SK-MEL-5 (cell line): Measurements from ENCODE around the gene KRT74. TPM values are rescaled to one million over a fixed set of nuclear protein-coding genes. Genes with fewer than 3 reads are reported as not detected.

Experiments
- DNase-seq: peaks from one replicate; pipeline ENCODE4 v3.0.0-alpha.2; 2016; ENCODE audit warnings: low read depth, low spot score
- in situ Hi-C: cut with HindIII; loops from 2 replicates; pipeline ENCODE4 v1.10.0; 2016; ENCODE audit warnings: low sequenced_read_pairs, high pct_unique_total_duplicates, low pct_unique_long_range_greater_than_20kb
- total RNA-seq: library from RNA; depleted of rRNA; stranded (reverse); fragments of >200 nt; shearing (Covaris generic); gene quantifications from 2 replicates; pipeline ENCODE4 v1.2.3, GENCODE V29; 2014; rRNA removed

Gene KRT74
- total RNA-seq, 1 experiment from 2014 or later, result not detected

DNA sequence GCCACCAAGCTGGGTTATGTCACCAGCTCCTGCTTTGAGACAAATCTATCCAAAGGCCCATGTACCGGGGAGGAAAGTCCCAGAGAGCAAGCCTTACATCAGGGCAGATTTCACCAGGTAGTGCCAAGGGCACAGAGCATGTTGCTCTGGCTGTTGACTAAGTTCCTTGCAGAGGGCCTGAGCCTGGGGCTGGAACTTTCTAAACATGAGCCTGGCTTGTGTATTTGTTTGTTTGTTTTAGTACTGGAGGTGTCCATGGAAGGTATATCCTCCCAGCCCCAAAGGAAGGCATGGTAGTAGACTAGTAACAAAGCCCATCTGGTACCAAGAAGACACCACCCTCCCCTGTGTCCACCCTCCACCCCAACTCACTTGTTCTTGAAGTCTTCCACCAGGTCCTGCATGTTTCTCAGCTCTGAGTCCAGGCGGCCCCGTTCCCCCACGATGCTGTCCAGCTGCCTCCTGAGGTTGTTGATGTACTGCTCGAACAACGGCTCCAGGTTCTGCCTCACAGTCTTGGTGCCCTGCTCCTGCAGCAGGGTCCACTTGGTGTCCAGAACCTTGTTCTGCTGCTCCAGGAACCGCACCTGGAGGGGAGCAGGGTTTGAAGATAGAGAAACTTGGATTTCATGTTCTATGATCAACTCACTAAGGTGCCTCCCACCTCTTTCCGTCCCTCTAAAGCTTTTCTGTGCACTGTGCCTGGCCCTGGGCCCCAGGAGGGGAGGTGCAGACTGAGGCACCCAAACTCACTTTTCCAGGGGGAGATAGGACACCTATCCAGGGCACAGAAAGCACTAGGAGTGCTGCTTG, 54.9 kb downstream of the KRT74 start:
- no peak for DNase-seq
- in situ Hi-C loops, result no loop called here

DNA sequence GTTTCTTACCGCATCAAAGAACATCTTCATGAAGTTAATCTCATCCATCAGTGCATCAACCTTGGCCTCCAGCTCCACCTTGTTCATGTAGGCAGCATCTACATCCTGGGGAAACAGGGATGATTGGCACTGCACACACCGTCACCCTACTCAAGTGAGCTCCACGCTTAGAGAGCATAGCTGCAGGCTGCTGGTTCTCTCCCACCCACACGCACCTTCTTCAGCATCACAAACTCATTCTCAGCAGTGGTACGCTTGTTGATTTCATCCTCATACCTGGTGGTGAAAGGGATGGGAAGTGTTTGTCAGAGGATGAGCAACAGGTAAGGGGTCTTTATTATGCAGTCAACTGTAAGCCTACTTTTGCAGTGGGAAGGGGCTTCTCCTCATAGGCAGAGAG, 55.8 kb downstream of the KRT74 start:
- in situ Hi-C loops, result no loop called here
- no peak for DNase-seq

DNA sequence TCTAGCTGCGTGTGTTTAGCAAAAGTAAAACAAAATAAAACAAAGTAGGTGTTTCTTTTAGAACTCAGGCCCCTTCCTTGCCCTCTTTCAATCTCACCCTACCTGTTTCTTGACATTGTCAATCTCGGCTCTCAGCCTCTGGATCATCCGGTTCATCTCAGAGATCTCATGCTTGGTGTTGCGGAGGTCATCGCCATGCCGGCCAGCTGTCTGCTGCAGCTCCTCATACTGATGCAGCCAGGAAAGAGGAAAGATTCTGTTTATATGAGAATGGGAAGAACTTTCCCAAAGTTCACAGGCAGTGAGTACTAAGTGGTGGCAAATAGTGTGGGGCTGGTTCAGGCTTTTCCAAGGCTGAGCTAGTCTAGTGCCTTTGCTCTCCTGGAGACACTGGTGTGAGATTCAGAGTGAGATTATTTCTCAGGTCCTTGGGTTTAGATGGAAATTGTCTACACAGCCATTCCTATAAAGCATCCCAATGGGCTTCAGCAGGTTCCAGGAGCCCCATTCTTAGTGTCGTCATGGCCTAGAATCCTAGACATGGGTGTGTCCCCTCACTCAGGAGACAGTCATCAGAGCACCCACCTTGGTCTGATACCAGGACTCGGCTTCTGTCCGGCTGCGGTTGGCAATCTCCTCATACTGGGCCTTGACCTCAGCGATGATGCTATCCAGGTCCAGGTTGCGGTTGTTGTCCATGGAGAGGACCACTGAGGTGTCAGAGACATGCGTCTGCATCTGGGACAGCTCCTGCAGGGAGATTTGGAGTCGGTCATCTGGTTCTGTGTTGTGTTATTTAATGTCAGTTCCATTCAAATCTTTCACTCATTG, 56.4 kb downstream of the KRT74 start:
- in situ Hi-C loops, result no loop called here
- DNase-seq, result no peak

DNA sequence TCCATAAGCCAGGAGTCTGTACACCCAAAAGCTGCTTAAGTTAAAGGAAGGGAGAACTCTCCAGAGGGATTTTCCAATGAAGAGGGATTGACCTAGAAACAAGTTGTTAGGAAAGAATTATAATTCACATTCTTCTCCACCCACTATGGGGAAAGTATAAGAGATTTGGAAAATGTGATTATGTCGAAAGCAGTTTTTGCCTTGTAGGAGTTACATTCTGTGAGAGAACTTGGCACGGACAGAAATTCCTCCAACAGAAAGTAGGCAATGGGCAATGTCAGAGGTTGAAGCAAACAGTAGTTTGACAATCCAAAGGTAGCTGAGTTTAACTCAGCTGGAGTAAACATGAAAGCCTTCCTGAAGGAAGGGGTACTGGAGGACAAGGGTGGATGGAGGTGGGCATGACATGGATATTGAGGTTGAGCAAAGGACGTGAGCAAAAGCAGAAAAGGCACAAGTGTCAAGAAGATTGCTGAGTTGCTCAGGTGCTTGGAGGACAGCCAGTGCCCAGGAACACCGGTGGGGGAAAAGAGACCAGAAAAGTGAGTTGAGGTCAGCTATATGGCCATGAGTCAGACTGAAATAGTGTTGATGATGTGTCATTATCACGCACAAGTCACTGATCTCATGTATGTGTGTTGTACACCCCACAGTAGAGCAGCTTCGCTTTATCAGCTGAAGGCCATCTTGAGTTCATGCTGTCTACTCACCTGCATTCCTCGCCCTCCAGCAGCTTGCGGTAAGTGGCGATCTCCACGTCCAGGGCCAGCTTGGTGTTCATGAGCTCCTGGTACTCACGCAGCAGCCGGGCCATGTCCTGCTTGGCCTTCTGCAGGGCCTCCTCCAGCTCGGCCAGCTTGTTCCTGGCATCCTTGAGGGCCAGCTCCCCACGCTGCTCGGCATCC, 57.5 kb downstream of the KRT74 start:
- in situ Hi-C loops, result no loop called here
- no peak for DNase-seq

Other genes with a start within 250 kb of the KRT74 start
- gene KRT85, start 206.4 kb downstream of the KRT74 start, total RNA-seq, result not detected in 2 replicates
- gene KRT84, start 188.2 kb downstream of the KRT74 start, total RNA-seq, result not detected in 2 replicates
- not detected in 2 replicates for gene KRT82, start 167.5 kb downstream of the KRT74 start, total RNA-seq
- gene KRT75, start 139.5 kb downstream of the KRT74 start, total RNA-seq, result not detected in 2 replicates
- gene KRT6B, start 121.7 kb downstream of the KRT74 start, total RNA-seq, result not detected in 2 replicates
- gene KRT6C, start 100.0 kb downstream of the KRT74 start, total RNA-seq, result not detected in 2 replicates
- not detected in 2 replicates for gene KRT6A, start 80.6 kb downstream of the KRT74 start, total RNA-seq
- not detected in 2 replicates for gene KRT5, start 53.4 kb downstream of the KRT74 start, total RNA-seq
- gene KRT71, start 20.7 kb downstream of the KRT74 start, total RNA-seq, result not detected in 2 replicates
- gene KRT72, start 27.6 kb upstream of the KRT74 start, total RNA-seq, result not detected in 2 replicates
- gene KRT73, start 44.7 kb upstream of the KRT74 start, total RNA-seq, result not detected in 2 replicates
- not detected in 2 replicates for gene KRT2, start 78.4 kb upstream of the KRT74 start, total RNA-seq
- gene KRT1, start 106.6 kb upstream of the KRT74 start, total RNA-seq, result not detected in 2 replicates
- gene KRT77, start 129.7 kb upstream of the KRT74 start, total RNA-seq, result not detected in 2 replicates
- not detected in 2 replicates for gene KRT76, start 203.5 kb upstream of the KRT74 start, total RNA-seq
- not detected in 2 replicates for gene KRT3, start 222.3 kb upstream of the KRT74 start, total RNA-seq
- gene KRT4, start 240.3 kb upstream of the KRT74 start, total RNA-seq, result not detected in 2 replicates